ENCODE results near the gene TSGA10. TPM values are rescaled to one million over a fixed set of nuclear protein-coding genes. Genes with fewer than 3 reads are reported as not detected.

Gene TSGA10
- total RNA-seq, 1 donor from 2014 or later = 20.4 TPM

DNA sequence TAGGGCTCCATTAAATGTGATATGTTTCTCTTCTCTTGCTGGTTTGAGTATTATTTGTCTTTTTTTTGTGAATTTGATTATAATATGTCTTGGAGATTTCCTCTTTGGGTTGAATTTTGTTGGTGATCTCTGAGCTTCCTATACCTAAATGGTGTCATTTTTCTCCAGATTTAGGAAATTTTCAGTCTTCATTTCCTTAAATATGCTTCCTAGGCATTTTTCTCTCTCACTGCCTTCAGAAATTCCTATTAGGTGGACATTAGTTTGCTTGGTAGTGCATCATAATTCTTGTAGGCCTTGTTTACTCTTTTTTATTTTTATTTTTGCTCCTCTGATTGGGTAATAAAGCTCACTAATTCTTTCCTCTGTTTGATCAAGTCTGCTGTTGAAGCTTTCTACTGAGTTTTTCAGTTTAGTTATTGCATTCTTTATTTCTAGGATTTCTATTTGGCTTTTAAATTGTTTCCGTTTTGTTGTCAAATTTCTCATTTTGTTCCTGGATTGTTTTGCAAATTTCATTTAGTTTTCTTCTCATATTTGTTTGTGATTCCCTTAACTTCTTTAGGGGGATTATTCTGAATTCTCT is 182.1 kb downstream of the TSGA10 start:
- no peak for DNase-seq
- H3K4me3 Mint-ChIP-seq = no peak overlapping the region
- CTCF ChIA-PET = no interaction called here
- no peak overlapping the region for H3K27ac Mint-ChIP-seq
- POLR2A ChIA-PET = no interaction called here
- intact Hi-C loops (cut with micrococcal nuclease) = no loop called here
- ATAC-seq (ENCODE audit: low read depth) = no peak
- H3K4me1 Mint-ChIP-seq = no peaks in the 10 kb centered on the region
- TF ChIP-seq, protein P1, sequence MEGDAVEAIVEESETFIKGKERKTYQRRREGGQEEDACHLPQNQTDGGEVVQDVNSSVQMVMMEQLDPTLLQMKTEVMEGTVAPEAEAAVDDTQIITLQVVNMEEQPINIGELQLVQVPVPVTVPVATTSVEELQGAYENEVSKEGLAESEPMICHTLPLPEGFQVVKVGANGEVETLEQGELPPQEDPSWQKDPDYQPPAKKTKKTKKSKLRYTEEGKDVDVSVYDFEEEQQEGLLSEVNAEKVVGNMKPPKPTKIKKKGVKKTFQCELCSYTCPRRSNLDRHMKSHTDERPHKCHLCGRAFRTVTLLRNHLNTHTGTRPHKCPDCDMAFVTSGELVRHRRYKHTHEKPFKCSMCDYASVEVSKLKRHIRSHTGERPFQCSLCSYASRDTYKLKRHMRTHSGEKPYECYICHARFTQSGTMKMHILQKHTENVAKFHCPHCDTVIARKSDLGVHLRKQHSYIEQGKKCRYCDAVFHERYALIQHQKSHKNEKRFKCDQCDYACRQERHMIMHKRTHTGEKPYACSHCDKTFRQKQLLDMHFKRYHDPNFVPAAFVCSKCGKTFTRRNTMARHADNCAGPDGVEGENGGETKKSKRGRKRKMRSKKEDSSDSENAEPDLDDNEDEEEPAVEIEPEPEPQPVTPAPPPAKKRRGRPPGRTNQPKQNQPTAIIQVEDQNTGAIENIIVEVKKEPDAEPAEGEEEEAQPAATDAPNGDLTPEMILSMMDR (IDR thresholded peaks at IDR 0.05) = no peak
- H3K27me3 Mint-ChIP-seq = peaks cover 28% of the 10 kb centered on the region
- H3K9me3 Mint-ChIP-seq = peaks cover 52% of the 10 kb centered on the region
- peaks cover 6% of the 10 kb centered on the region for H3K36me3 Mint-ChIP-seq (ENCODE audit: low read depth)

DNA sequence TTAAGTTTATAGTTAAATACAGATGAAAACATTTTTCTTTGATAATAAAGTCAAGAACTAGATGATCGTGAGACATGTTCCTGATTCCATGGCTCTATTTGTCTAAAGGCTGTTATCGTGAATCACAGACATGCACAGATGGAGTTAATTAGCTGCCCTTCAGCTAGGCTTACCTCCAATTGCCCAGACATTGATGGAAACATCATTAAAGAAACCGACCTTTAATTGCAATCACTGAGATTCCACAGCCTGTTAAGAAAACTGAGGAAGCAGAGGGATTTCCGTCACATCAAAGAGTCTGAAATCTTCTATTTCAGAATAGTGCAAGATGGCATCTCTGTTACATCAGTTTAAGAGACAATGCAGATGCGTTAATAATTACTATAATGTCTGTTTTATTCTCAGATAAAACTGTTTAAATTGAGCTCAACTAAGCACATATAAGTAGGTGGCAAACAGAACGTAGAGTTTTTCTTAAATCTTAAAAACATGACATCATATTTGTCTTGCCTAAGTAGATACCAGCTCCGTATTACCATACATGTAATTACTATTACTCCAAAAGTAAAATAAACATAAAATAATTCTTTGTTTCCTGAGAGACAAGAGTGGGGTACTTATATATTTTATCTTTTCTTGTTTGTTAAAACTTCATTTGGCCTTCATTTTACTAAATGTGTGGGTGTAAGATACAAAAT is 194.8 kb downstream of the TSGA10 start:
- POLR2A ChIA-PET = no interaction called here
- ATAC-seq (ENCODE audit: low read depth) = no peak
- Mint-ChIP-seq H3K27ac (no peak overlapping the region), H3K36me3 (ENCODE audit: low read depth) (no peaks in the 10 kb centered on the region), H3K9me3 (peaks cover 17% of the 10 kb centered on the region), H3K4me3 (no peak overlapping the region), H3K27me3 (peaks cover 7% of the 10 kb centered on the region), H3K4me1 (no peaks in the 10 kb centered on the region)
- CTCF ChIA-PET = no interaction called here
- TF ChIP-seq, protein P1 (IDR thresholded peaks at IDR 0.05) = no peak
- intact Hi-C loops (cut with micrococcal nuclease) = no loop called here
- no peak for DNase-seq

DNA sequence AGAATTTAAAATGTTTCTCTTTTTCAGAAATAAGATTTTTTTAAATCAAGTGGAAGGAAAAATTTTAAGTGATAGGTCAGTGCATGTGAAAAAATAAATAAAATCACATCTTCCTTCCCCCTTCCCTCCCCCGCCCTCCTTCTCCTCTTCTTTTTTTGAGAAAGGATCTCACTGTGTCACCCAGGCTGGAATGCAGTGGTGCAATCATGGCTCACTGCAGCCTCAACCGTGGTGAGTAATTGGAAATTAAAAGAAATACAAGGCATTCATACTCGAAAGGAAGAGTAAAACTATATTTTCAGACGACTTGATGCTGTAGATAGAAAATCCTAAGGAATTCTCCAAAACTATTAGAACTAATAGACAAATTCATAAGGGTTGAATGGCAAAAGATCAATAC is 201.8 kb downstream of the TSGA10 start:
- ATAC-seq (ENCODE audit: low read depth) = no peak
- H3K9me3 Mint-ChIP-seq = no peaks in the 10 kb centered on the region
- CTCF ChIA-PET = no interaction called here
- POLR2A ChIA-PET = no interaction called here
- H3K4me1 Mint-ChIP-seq = no peaks in the 10 kb centered on the region
- DNase-seq = no peak
- H3K4me3 Mint-ChIP-seq = no peak overlapping the region
- intact Hi-C loops (cut with micrococcal nuclease) = no loop called here
- H3K36me3 Mint-ChIP-seq (ENCODE audit: low read depth) = no peaks in the 10 kb centered on the region
- H3K27me3 Mint-ChIP-seq = peaks cover 18% of the 10 kb centered on the region
- H3K27ac Mint-ChIP-seq = no peak overlapping the region
- TF ChIP-seq, protein P1 (IDR thresholded peaks at IDR 0.05) = no peak

DNA sequence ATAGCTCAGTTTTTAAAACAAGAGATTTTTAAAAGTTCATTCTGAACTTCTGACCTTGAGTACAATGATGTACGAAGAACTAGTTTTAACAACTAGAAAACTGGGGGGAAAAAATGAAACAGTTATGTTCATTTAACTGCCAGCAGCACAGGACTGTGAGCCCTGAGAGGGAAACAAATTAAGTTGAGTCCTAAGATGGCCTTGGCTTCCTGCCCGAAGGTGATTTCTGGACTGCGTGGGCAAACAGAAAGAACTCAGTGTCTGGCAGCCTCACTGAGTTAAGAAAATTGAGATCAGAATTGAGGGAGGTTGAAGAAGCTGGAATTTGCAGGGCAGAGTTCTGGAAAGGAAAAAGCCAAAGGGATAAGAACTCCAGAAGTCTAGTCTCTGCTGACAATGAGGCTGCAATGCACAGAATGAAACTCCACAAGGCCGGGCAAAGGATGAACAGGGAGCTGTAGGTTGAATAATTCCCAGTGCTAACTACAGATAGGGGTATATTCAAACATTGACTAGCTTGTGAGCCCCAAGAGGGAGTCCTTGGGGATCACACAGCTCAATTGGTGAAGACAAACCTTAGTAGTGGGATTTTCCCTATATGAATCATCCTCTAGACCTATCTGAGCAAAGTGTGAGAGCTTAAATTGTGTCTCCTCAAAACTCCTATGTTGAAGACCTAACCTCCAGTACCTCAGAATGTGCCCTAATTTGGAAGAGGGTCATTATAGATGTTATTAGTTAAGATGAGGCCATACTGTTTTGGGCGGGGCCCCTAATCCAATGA is 205.6 kb downstream of the TSGA10 start:
- TF ChIP-seq, protein P1 (IDR thresholded peaks at IDR 0.05) = no peak
- DNase-seq (no peak), ATAC-seq (ENCODE audit: low read depth) (no peak)
- POLR2A ChIA-PET = no interaction called here
- no peaks in the 10 kb centered on the region for H3K9me3 Mint-ChIP-seq
- intact Hi-C loops (cut with micrococcal nuclease) = no loop called here
- H3K4me1 Mint-ChIP-seq = no peaks in the 10 kb centered on the region
- no peak overlapping the region for H3K4me3 Mint-ChIP-seq
- CTCF ChIA-PET = no interaction called here
- H3K27ac Mint-ChIP-seq = no peak overlapping the region
- H3K27me3 Mint-ChIP-seq = peaks cover 27% of the 10 kb centered on the region
- no peaks in the 10 kb centered on the region for H3K36me3 Mint-ChIP-seq (ENCODE audit: low read depth)

DNA sequence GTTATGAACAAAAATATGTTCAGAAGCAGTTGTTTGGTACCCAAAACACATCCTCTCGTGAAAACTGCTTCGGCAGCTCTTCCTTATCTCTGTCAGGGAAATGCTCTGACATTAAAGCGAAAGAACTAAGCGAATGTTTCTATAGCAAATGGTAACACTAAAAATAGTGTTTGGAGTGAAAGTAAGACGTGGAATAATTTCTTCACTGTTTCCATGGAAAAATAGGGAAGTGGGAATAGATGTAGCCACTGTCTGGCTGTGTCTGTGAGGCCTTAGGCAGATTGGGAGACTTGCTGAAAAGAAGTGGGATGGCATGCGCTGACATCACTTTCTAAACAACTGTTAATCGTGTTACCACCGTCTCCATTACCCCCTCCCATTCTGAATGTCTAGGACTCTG is 207.2 kb downstream of the TSGA10 start:
- ATAC-seq (ENCODE audit: low read depth) (no peak), DNase-seq (no peak)
- Mint-ChIP-seq H3K27ac (no peak overlapping the region), H3K9me3 (no peaks in the 10 kb centered on the region), H3K4me3 (no peak overlapping the region), H3K36me3 (ENCODE audit: low read depth) (no peaks in the 10 kb centered on the region), H3K27me3 (peaks cover 33% of the 10 kb centered on the region), H3K4me1 (no peaks in the 10 kb centered on the region)
- TF ChIP-seq, protein P1 (IDR thresholded peaks at IDR 0.05) = no peak
- intact Hi-C loops (cut with micrococcal nuclease) = no loop called here
- POLR2A ChIA-PET = no interaction called here
- CTCF ChIA-PET = no interaction called here

All from activated B cell treated with CpG ODN at 0.5 μM for 24 hours (primary cell).